Measurements from ENCODE around the gene RSPH1. TPM values are rescaled to one million over a fixed set of nuclear protein-coding genes. Genes with fewer than 3 reads are reported as not detected.

The RSPH1 gene
- total RNA-seq, 2 experiments from 2014 or later, result 0.38 to 0.53 TPM

- DNase-seq, result peak; percentile 2
- Mint-ChIP-seq H3K4me3 (no peak overlapping the region), H3K36me3 (no peaks in the 10 kb centered on the region), H3K4me1 (ENCODE audit: low read depth) (peaks cover 43% of the 10 kb centered on the region), H3K27ac (no peak overlapping the region), H3K9me3 (no peaks in the 10 kb centered on the region), H3K27me3 (no peaks in the 10 kb centered on the region)
- ChIA-PET POLR2A (interaction anchor here (1.0 kb wide), 1 partner anchor 60 kb away, joined by 3 read pairs; no protein-coding TSS in a partner anchor), CTCF (interaction anchor here (0.6 to 2.8 kb wide), 9 partner anchors 10 to 156 kb away, joined by 3 to 6 read pairs (median 3); no protein-coding TSS in a partner anchor)
- intact Hi-C loops (cut with micrococcal nuclease), result loop anchor here (10.0 kb wide), 2 partner anchors 148 to 328 kb away; no protein-coding TSS in a partner anchor
Measured at GRCh38 chr21:42466700-42467099, 29.3 kb downstream of the RSPH1 start.

DNA sequence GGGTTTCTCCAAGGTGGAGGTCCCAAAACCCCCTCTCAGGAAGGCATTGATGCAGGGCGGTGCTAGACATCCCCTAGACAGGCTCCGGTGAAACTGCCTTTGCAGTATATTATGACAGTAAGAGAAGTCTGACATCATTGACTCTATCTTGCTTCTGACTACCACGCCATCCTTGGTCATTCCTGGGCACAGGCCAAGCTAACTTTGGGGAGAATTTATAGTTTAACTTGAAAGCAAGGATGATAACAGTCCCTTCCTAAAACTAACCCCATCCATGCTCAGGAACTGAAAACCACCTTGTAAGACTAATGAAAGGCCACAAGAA, 30.3 kb downstream of the RSPH1 start:
- intact Hi-C loops (cut with micrococcal nuclease), result loop anchor here (2.0 to 10.0 kb wide), 3 partner anchors 31 to 329 kb away; partner anchors contain the start of gene RSPH1
- no peaks in the 10 kb centered on the region for H3K36me3 Mint-ChIP-seq
- no peak for DNase-seq
- POLR2A ChIA-PET, result no interaction called here
- H3K9me3 Mint-ChIP-seq, result no peaks in the 10 kb centered on the region
- H3K27me3 Mint-ChIP-seq, result no peaks in the 10 kb centered on the region
- CTCF ChIA-PET, result no interaction called here
- H3K27ac Mint-ChIP-seq, result no peak overlapping the region
- peaks cover 52% of the 10 kb centered on the region for H3K4me1 Mint-ChIP-seq (ENCODE audit: low read depth)
- H3K4me3 Mint-ChIP-seq, result no peak overlapping the region

DNA sequence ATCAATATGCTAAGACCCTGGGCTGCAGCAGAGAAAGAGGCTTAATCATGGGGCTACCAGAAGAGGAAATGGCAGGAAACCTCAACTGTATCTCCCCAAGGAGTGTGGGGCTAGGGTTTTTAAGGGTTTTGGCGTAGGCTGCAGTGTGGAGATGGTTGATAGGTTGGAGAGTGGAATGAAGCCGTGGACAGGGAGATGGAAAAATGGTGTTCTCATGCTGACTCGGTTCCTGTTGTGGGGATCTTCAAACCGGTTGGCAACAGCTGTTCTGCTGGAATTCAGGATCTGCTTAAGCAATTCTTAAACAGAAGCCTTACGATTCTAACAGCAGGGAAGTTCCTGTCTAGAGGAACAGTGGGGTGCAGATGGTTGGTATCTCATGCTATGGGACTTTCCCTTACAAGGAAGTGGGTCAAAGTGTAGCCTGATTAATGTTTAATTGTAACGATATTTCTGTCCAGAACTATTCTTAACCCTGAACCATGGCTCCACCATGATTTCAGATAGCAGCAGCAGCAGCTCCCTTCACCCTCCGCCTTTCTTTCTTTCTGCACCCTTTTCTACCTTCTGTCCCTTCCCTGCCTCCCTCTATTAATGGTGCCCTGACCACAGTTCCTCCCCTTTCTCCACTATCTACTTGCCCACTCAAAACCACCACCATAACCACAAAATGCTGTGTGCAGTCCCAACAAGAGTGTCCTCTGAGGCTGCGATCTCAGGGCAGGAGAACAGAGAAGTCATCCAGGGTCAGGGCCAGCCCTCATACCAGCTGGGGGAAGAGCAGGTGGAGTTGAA, 30.8 kb downstream of the RSPH1 start:
- DNase-seq, result peak; percentile 11
- H3K27ac Mint-ChIP-seq, result no peak overlapping the region
- H3K4me3 Mint-ChIP-seq, result no peak overlapping the region
- intact Hi-C loops (cut with micrococcal nuclease), result loop anchor here (2.0 to 10.0 kb wide), 3 partner anchors 32 to 330 kb away; partner anchors contain the start of gene RSPH1
- H3K36me3 Mint-ChIP-seq, result no peaks in the 10 kb centered on the region
- H3K4me1 Mint-ChIP-seq (ENCODE audit: low read depth), result peaks cover 57% of the 10 kb centered on the region
- ChIA-PET POLR2A (no interaction called here), CTCF (interaction anchor here (1.1 to 2.0 kb wide), 2 partner anchors 15 to 84 kb away, joined by 4 to 5 read pairs; no protein-coding TSS in a partner anchor)
- no peaks in the 10 kb centered on the region for H3K27me3 Mint-ChIP-seq
- no peaks in the 10 kb centered on the region for H3K9me3 Mint-ChIP-seq

DNA sequence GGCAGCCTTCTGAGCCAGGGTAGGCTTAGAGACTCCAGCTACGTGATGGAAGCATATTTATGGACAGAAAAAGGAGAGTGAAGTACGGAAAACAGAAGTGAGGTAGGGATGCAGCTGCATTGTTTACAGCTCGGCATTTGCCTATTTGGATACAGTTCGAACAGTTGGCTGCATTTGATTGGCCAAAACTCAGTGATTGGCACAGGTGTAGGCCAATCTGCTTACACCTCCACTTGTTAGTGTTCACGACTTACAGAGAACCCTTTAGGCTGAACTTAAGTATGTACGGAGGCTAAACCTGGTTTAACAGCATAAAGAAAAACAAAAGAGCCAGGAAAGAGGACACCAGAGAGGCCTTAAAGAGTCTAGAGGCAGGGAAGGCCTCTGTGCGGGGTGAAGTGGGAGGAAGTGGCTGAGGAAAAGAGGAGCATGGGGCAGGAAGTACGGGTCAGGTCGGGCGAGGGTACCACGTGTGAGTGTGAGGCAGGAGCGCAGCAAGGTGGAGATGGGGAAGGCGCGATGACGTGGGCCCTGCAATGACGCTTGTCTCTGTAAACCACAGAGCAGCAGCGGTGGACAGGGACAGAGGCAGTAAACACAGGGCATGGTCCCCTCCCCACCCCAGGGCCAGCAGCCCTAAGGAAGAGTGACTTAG, 32.0 kb downstream of the RSPH1 start:
- peak; percentile 80 for DNase-seq
- ChIA-PET CTCF (interaction anchor here (1.1 to 2.0 kb wide), 2 partner anchors 14 to 83 kb away, joined by 4 to 5 read pairs; no protein-coding TSS in a partner anchor), POLR2A (no interaction called here)
- H3K4me3 Mint-ChIP-seq, result no peak overlapping the region
- no peaks in the 10 kb centered on the region for H3K9me3 Mint-ChIP-seq
- no peaks in the 10 kb centered on the region for H3K36me3 Mint-ChIP-seq
- peaks cover 54% of the 10 kb centered on the region for H3K4me1 Mint-ChIP-seq (ENCODE audit: low read depth)
- H3K27ac Mint-ChIP-seq, result peak overlapping the region; percentile 41
- H3K27me3 Mint-ChIP-seq, result no peaks in the 10 kb centered on the region
- intact Hi-C loops (cut with micrococcal nuclease), result loop anchor here (2.0 to 10.0 kb wide), 3 partner anchors 33 to 331 kb away; partner anchors contain the start of gene RSPH1

GRCh38 chr21:42461881-42462877, 33.8 kb downstream of the RSPH1 start:
- Mint-ChIP-seq H3K4me3 (no peak overlapping the region), H3K27ac (no peak overlapping the region), H3K27me3 (no peaks in the 10 kb centered on the region), H3K4me1 (ENCODE audit: low read depth) (peaks cover 48% of the 10 kb centered on the region), H3K36me3 (no peaks in the 10 kb centered on the region), H3K9me3 (no peaks in the 10 kb centered on the region)
- intact Hi-C loops (cut with micrococcal nuclease), result loop anchor here (10.0 kb wide), 2 partner anchors 153 to 333 kb away; no protein-coding TSS in a partner anchor
- ChIA-PET POLR2A (interaction anchor here (0.8 kb wide), 1 partner anchor 69 kb away, joined by 3 read pairs; no protein-coding TSS in a partner anchor), CTCF (interaction anchor here (0.8 to 1.2 kb wide), 2 partner anchors 12 to 81 kb away, joined by 4 to 5 read pairs; no protein-coding TSS in a partner anchor)
- DNase-seq, result peak; percentile 12

GRCh38 chr21:42461185-42461520, 34.9 kb downstream of the RSPH1 start:
- no peaks in the 10 kb centered on the region for H3K27me3 Mint-ChIP-seq
- no peak overlapping the region for H3K4me3 Mint-ChIP-seq
- H3K27ac Mint-ChIP-seq, result peak overlapping the region; percentile 20
- DNase-seq, result no peak
- H3K9me3 Mint-ChIP-seq, result no peaks in the 10 kb centered on the region
- peaks cover 58% of the 10 kb centered on the region for H3K4me1 Mint-ChIP-seq (ENCODE audit: low read depth)
- intact Hi-C loops (cut with micrococcal nuclease), result loop anchor here (10.0 kb wide), 2 partner anchors 154 to 334 kb away; no protein-coding TSS in a partner anchor
- POLR2A ChIA-PET, result interaction anchor here (0.8 kb wide), 1 partner anchor 68 kb away, joined by 3 read pairs; no protein-coding TSS in a partner anchor
- CTCF ChIA-PET, result interaction anchor here (1.2 kb wide), 1 partner anchor 80 kb away, joined by 5 read pairs; no protein-coding TSS in a partner anchor
- H3K36me3 Mint-ChIP-seq, result no peaks in the 10 kb centered on the region

DNA sequence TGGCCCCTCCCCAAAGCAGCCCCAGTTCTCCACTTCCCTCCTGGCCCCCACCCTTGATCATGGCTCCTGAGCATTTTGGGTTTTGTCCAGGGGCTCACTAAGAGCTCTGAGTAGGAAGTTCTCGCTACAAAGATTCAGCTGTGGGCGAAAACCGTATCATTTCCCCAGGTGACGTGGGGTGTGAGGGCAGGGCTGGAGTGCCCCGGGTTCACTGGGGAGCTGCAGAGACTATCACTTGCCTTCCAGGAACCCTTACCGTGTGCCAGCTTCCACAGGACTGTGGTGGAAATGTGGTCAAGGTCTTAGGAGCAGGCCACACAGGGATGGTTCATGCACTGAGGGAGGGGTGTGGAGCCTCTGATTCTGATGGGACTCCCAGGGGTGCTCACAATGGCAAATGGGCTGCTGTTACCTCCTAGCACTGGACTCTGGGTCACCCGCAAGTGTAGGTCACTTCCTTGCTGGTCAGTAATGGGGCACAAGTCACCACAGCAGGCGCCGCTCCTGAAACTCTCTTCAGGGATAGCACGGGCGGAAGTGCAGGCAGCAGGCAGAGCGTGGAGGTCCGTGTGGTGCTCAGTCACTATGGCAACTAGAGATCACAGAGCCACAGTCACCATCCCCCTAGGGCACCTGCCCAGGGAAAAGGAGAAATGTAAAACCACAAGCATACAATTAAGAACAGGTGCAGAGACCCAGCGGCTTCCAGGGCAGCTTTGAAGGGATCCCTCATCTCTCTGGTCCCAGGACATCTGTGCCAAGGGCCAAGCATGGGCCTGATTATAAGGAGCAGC, 35.4 kb downstream of the RSPH1 start:
- H3K36me3 Mint-ChIP-seq, result no peaks in the 10 kb centered on the region
- no peaks in the 10 kb centered on the region for H3K9me3 Mint-ChIP-seq
- H3K4me3 Mint-ChIP-seq, result no peak overlapping the region
- H3K27ac Mint-ChIP-seq, result peak overlapping the region; percentile 63
- peaks cover 60% of the 10 kb centered on the region for H3K4me1 Mint-ChIP-seq (ENCODE audit: low read depth)
- peak; percentile 62 for DNase-seq
- ChIA-PET POLR2A (no interaction called here), CTCF (interaction anchor here (0.7 kb wide), 1 partner anchor 38 kb away, joined by 3 read pairs; no protein-coding TSS in a partner anchor)
- no peaks in the 10 kb centered on the region for H3K27me3 Mint-ChIP-seq
- intact Hi-C loops (cut with micrococcal nuclease), result loop anchor here (10.0 kb wide), 2 partner anchors 154 to 334 kb away; no protein-coding TSS in a partner anchor

- H3K9me3 Mint-ChIP-seq, result no peaks in the 10 kb centered on the region
- ChIA-PET POLR2A (no interaction called here), CTCF (no interaction called here)
- peak; percentile 5 for DNase-seq
- H3K36me3 Mint-ChIP-seq, result no peaks in the 10 kb centered on the region
- H3K4me3 Mint-ChIP-seq, result no peak overlapping the region
- H3K4me1 Mint-ChIP-seq (ENCODE audit: low read depth), result peaks cover 55% of the 10 kb centered on the region
- no peaks in the 10 kb centered on the region for H3K27me3 Mint-ChIP-seq
- H3K27ac Mint-ChIP-seq, result no peak overlapping the region
- intact Hi-C loops (cut with micrococcal nuclease), result loop anchor here (10.0 kb wide), 2 partner anchors 155 to 335 kb away; no protein-coding TSS in a partner anchor
Measured at GRCh38 chr21:42459546-42460215, 36.3 kb downstream of the RSPH1 start.

- Mint-ChIP-seq H3K27me3 (no peaks in the 10 kb centered on the region), H3K27ac (no peak overlapping the region), H3K4me3 (no peak overlapping the region), H3K9me3 (no peaks in the 10 kb centered on the region), H3K36me3 (no peaks in the 10 kb centered on the region), H3K4me1 (ENCODE audit: low read depth) (peaks cover 49% of the 10 kb centered on the region)
- intact Hi-C loops (cut with micrococcal nuclease), result no loop called here
- CTCF ChIA-PET, result no interaction called here
- POLR2A ChIA-PET, result no interaction called here
- DNase-seq, result no peak
Measured at GRCh38 chr21:42459082-42459460, 37.0 kb downstream of the RSPH1 start.

GRCh38 chr21:42456457-42456856, 39.6 kb downstream of the RSPH1 start:
- DNase-seq, result peak; percentile 77

More at GRCh38 chr21:42456457-42456856, 39.6 kb downstream of the RSPH1 start:
- peaks cover 36% of the 10 kb centered on the region for H3K4me1 Mint-ChIP-seq (ENCODE audit: low read depth)
- no peak overlapping the region for H3K4me3 Mint-ChIP-seq
- no peaks in the 10 kb centered on the region for H3K36me3 Mint-ChIP-seq
- ChIA-PET CTCF (interaction anchor here (0.7 to 2.5 kb wide), 8 partner anchors 11 to 348 kb away, joined by 3 to 8 read pairs (median 3); partner anchors contain the start of gene UBASH3A), POLR2A (interaction anchor here (1.1 to 1.3 kb wide), 3 partner anchors 12 to 63 kb away, joined by 3 to 6 read pairs (median 5); partner anchors contain the start of gene UBASH3A)
- no peaks in the 10 kb centered on the region for H3K27me3 Mint-ChIP-seq
- peak overlapping the region; percentile 81 for H3K27ac Mint-ChIP-seq
- no peaks in the 10 kb centered on the region for H3K9me3 Mint-ChIP-seq
- intact Hi-C loops (cut with micrococcal nuclease), result loop anchor here (1.0 kb wide), 1 partner anchor 71 kb away; no protein-coding TSS in a partner anchor
